Liver (tissue), 9 donors: ENCODE data around the gene MIDN. TPM values are rescaled to one million over a fixed set of nuclear protein-coding genes. Genes with fewer than 3 reads are reported as not detected.

Source experiments
- DNase-seq: peaks from one replicate; pipeline ENCODE4 v3.0.0-alpha.2; 2017; ENCODE audit warnings: low spot score
- H3K27ac ChIP-seq, 2 donors: one replicate each; pipeline ENCODE4 v1.7.0; 2013; ENCODE audit warnings: inconsistent platforms in 2 of 2, low read length in 2 of 2, control low read depth in 1 of 2, low read depth in 1 of 2, mild to moderate bottlenecking in 1 of 2
- H3K27me3 ChIP-seq, 4 donors: one replicate each; pipeline versions ENCODE4 v1.6.1 to v1.7.0; 2013; ENCODE audit warnings: low read length in 3 of 4, inconsistent platforms in 1 of 4, mild to moderate bottlenecking in 1 of 4, moderate library complexity in 1 of 4; ENCODE audit not compliant: control insufficient read depth in 4 of 4, insufficient read depth in 4 of 4
- H3K36me3 ChIP-seq, 4 donors: one replicate each; pipeline versions ENCODE4 v1.6.1 to v1.7.0; 2013; ENCODE audit warnings: low read length in 3 of 4, mild to moderate bottlenecking in 3 of 4, low read depth in 1 of 4, moderate library complexity in 1 of 4; ENCODE audit not compliant: control insufficient read depth in 4 of 4, insufficient read depth in 3 of 4
- H3K4me1 ChIP-seq, 4 donors: one replicate each; pipeline versions ENCODE4 v1.6.1 to v1.7.0; 2013; ENCODE audit warnings: low read length in 3 of 4, mild to moderate bottlenecking in 3 of 4, moderate library complexity in 1 of 4; ENCODE audit not compliant: control insufficient read depth in 4 of 4, insufficient read depth in 4 of 4
- H3K4me3 ChIP-seq, 3 donors: one replicate each; pipeline versions ENCODE4 v1.6.1 to v1.7.0; 2013; ENCODE audit warnings: low read length in 3 of 3, control low read depth in 1 of 3, low read depth in 1 of 3, mild to moderate bottlenecking in 1 of 3
- H3K9ac ChIP-seq, 2 donors: one replicate each; pipeline ENCODE4 v1.7.0; 2013; ENCODE audit warnings: low read length in 2 of 2, mild to moderate bottlenecking in 2 of 2, moderate library complexity in 2 of 2, control low read depth in 1 of 2, low read depth in 1 of 2
- H3K9me3 ChIP-seq, 4 donors: one replicate each; pipeline versions ENCODE4 v1.6.1 to v1.7.0; 2013; ENCODE audit warnings: low read length in 3 of 4; ENCODE audit not compliant: control insufficient read depth in 4 of 4
- ATF3 ChIP-seq: IDR thresholded peaks from 2 replicates; pipeline ENCODE4 v1.6.1; 2016; ENCODE audit warnings: antibody characterized with exemption
- CTCF ChIP-seq: fragments of 150-350 bp; IDR thresholded peaks from 2 replicates; pipeline ENCODE4 v1.5.1; 2017; ENCODE audit warnings: improper control_type of control experiment, low read depth, low read length; ENCODE audit not compliant: missing input control
- EGR1 ChIP-seq, 2 donors: IDR thresholded peaks; 2 replicates each; pipeline ENCODE4 v1.6.1; 2016 to 2018; ENCODE audit warnings: antibody characterized with exemption in 2 of 2, low read depth in 2 of 2
- FOXA1 ChIP-seq: IDR thresholded peaks from 2 replicates; pipeline ENCODE4 v1.6.1; 2016; ENCODE audit warnings: antibody characterized with exemption
- FOXA2 ChIP-seq: IDR thresholded peaks from 2 replicates; pipeline ENCODE4 v1.6.1; 2016; ENCODE audit warnings: antibody characterized with exemption
- GABPA ChIP-seq, 2 donors: IDR thresholded peaks in 1 of 2; conservative IDR thresholded peaks in 1 of 2; 2 replicates each; pipeline ENCODE4 v1.6.1; 2016; ENCODE audit warnings: antibody characterized with exemption in 2 of 2, mild to moderate bottlenecking in 1 of 2, moderate library complexity in 1 of 2
- HNF4A ChIP-seq, 2 donors: conservative IDR thresholded peaks; 2 replicates each; pipeline ENCODE4 v1.6.1; 2016; ENCODE audit warnings: antibody characterized with exemption in 2 of 2, mild to moderate bottlenecking in 2 of 2
- HNF4G ChIP-seq: IDR thresholded peaks from 2 replicates; pipeline ENCODE4 v1.6.1; 2016; ENCODE audit warnings: antibody characterized with exemption
- JUND ChIP-seq, 2 donors: IDR thresholded peaks; 2 replicates each; pipeline ENCODE4 v1.6.1; 2016; ENCODE audit warnings: antibody characterized with exemption in 2 of 2
- MAX ChIP-seq: IDR thresholded peaks from 2 replicates; pipeline ENCODE4 v1.6.1; 2016; ENCODE audit warnings: antibody characterized with exemption
- NR2F2 ChIP-seq: IDR thresholded peaks from 2 replicates; pipeline ENCODE4 v1.6.1; 2016; ENCODE audit warnings: antibody characterized with exemption
- RAD21 ChIP-seq, 2 donors: IDR thresholded peaks; 2 replicates each; pipeline ENCODE4 v1.6.1; 2016; ENCODE audit warnings: antibody characterized with exemption in 2 of 2, mild to moderate bottlenecking in 2 of 2
- REST ChIP-seq: IDR thresholded peaks from 2 replicates; pipeline ENCODE4 v1.6.1; 2016; ENCODE audit warnings: antibody characterized with exemption, mild to moderate bottlenecking
- RXRA ChIP-seq, 2 donors: IDR thresholded peaks; 2 replicates each; pipeline ENCODE4 v1.6.1; 2017 to 2018; ENCODE audit warnings: antibody characterized with exemption in 2 of 2, mild to moderate bottlenecking in 1 of 2
- SP1 ChIP-seq: IDR thresholded peaks from 2 replicates; pipeline ENCODE4 v1.6.1; 2018; ENCODE audit warnings: antibody characterized with exemption, mild to moderate bottlenecking
- TAF1 ChIP-seq: conservative IDR thresholded peaks from 2 replicates; pipeline ENCODE4 v1.6.1; 2016; ENCODE audit warnings: antibody characterized with exemption, mild to moderate bottlenecking
- WGBS: extraction: QIAGEN DNeasy Blood & Tissue Kit; methylation state at CpG from one replicate; pipeline ENCODE4 v1.1.7; 2013; 5-methylcytosine and 5-hydroxymethylcytosine counted together
- polyA plus RNA-seq, 2 donors: library from polyadenylated mRNA; stranded (reverse) in 1 of 2; unstranded in 1 of 2; fragments of 200-250 nt in 1 of 2; fragments of >200 nt in 1 of 2; fragmentation: Nextera tagmentation in 1 of 2; extraction: Ambion mirVana in 1 of 2; gene quantifications; one replicate each; pipeline versions ENCODE4 v1.2.1 to v1.2.3, GENCODE V29; 2013 to 2015
- total RNA-seq, 2 donors: library from RNA; depleted of rRNA; stranded (reverse); fragments of >200 nt; gene quantifications; one replicate each; pipeline ENCODE4 v1.2.3, GENCODE V29; 2014
- donor health status: healthy.
- donor health status: healthy.
- donor health status: healthy.
- donor health status: healthy.
- donor health status: healthy.

The MIDN gene
- total and polyA plus RNA-seq, 4 donors: 2.9 to 22.9 (median 11.8) TPM

- no peak for DNase-seq
- Histone ChIP-seq H3K27me3 (no peaks in the 10 kb centered on the region), H3K9ac (no peak overlapping the region), H3K4me1 (peaks cover 15 to 70% (median 42%) of the 10 kb centered on the region in 4 donors), H3K27ac (peak overlapping the region; percentile 90 to 97), H3K9me3 (no peaks in the 10 kb centered on the region), H3K4me3 (peak overlapping the region in 1 of 3 donors; percentile 75), H3K36me3 (peaks cover 20 to 30% (median 23%) of the 10 kb centered on the region in 4 donors)
- WGBS: 57% methylated on average over 37 of the region's 37 CpGs
- TF ChIP-seq RAD21 (IDR thresholded peaks at IDR 0.05) (no peak), FOXA2 (no peak), EGR1 (IDR thresholded peaks at IDR 0.05; ENCODE audit: low read depth in 2 of 2) (no peak), HNF4A (conservative IDR thresholded peaks at IDR 0.05) (no peak), REST (no peak), CTCF (no peak), TAF1 (no peak), ATF3 (no peak), SP1 (no peak), JUND (IDR thresholded peaks at IDR 0.05) (no peak), MAX (no peak)
Observed at GRCh38 chr19:1254081-1254527, 5.7 kb downstream of the MIDN start.

- WGBS: 66% methylated on average over 20 of the region's 20 CpGs
- H3K4me3 ChIP-seq: no peak overlapping the region
- peaks cover 18 to 75% (median 46%) of the 10 kb centered on the region in 4 donors for H3K4me1 ChIP-seq
- H3K9me3 ChIP-seq: no peaks in the 10 kb centered on the region
- TF ChIP-seq FOXA1: no peak
- TF ChIP-seq SP1: peak; percentile 65
- peak; percentile 49 for TF ChIP-seq MAX
- peak in 1 of 2 donors; percentile 10 for TF ChIP-seq RAD21 (IDR thresholded peaks at IDR 0.05)
- TF ChIP-seq HNF4A (conservative IDR thresholded peaks at IDR 0.05): peak; percentile 97 to 98
- peak in 1 of 2 donors; percentile 52 for TF ChIP-seq JUND (IDR thresholded peaks at IDR 0.05)
- peak; percentile 67 for TF ChIP-seq FOXA2
- TF ChIP-seq HNF4G: peak; percentile 84
- TF ChIP-seq EGR1 (IDR thresholded peaks at IDR 0.05; ENCODE audit: low read depth in 2 of 2): no peak
- no peak for TF ChIP-seq CTCF
- no peak for TF ChIP-seq GABPA (IDR thresholded peaks at IDR 0.05 in 1 of 2, conservative IDR thresholded peaks at IDR 0.05 in 1 of 2)
- TF ChIP-seq NR2F2: peak; percentile 100
- TF ChIP-seq RXRA (IDR thresholded peaks at IDR 0.05): peak; percentile 98 to 99
- DNase-seq: no peak
- H3K27ac ChIP-seq: peak overlapping the region; percentile 90 to 97
- H3K9ac ChIP-seq: no peak overlapping the region
- no peaks in the 10 kb centered on the region for H3K27me3 ChIP-seq
- H3K36me3 ChIP-seq: peaks cover 20 to 30% (median 23%) of the 10 kb centered on the region in 4 donors
Observed at GRCh38 chr19:1254530-1255185, 6.3 kb downstream of the MIDN start.
